ENCODE measurements around the gene INTS14.
A peak's percentile ranks its signal among the peaks of the same experiment; 100 is the strongest.

The INTS14 gene

DNA sequence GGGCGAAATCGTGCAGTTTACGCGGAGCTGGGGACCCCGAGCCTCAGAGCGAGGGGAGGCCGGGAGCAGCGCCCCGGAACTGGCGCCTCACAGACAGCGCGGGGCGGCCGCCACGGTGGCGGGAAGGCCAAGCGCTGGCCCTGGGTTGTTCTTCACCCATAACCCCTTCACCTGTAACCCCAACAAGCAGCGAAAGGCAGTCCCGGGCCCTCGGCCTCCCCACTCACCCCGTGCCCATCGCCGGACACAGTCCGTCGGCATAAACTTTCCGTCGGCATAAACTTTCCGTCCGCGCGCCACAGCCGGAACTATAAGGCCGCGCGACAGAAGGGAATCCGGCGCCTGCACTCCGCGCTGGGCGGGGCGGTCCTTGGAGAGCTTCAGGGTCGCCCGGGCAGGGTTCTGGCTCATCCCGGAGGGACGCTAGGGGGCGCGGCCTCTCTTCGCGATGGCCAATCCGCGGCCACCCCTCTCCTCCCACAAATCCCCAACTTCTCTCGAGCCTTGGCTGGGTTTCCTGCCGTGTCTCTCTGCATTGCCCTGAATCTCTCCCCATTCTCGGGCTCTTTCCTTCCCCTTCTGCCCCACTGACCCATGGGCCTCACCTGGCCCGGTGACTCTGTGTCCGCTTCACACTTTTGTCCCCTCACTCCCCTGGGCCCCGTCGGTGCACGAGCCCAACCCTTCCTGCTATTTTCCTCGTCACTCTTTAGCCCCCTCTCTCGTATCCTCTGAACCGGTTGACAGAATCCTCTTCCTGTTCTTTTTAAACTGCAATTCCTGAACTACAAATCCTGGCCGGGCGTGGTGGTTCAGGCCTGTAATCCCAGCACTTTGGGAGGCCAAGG is at the start of gene INTS14:
TSS of gene INTS14 (minus strand) at position 261 of the 848 bp plus-strand sequence. CDS start 3,751 bp downstream, outside the sequence.
- peak within 1 kb of the TSS; percentile 92 for H3K27ac Mint-ChIP-seq
- no peaks in the 10 kb centered on the region for H3K27me3 Mint-ChIP-seq
- H3K36me3 Mint-ChIP-seq: no peaks in the 10 kb centered on the region
- H3K4me3 Mint-ChIP-seq: peak within 1 kb of the TSS; percentile 92
- H3K4me1 Mint-ChIP-seq: peaks cover 21% of the 10 kb centered on the region
- H3K9me3 Mint-ChIP-seq: no peaks in the 10 kb centered on the region
- peak; percentile 99 for ATAC-seq

DNA sequence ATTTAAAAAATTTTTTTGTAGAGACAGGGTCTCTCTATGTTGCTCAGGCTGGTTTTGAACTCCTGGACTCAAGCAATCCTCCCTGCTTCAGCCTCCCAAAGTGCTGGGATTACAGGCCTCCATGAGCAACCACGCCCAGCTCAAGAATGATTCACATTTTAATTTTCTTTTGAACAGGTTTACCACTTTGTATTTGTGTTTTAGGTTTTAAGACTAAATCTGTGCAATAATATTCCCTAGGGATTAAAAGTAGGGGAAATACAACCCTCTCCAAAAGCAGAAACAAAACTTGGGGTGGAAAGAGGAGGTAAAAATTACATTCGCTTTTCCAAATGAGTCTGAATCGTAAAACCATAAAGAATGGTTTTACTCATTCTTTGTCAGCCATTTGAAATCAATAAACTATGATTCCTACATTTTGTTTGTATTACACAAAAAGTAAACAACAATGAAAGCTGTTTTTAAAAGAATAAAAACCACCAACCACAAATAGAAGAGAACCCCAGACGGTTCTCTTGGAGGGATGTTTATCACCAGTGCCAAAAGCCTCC is 48.6 kb upstream of the INTS14 start:
- H3K36me3 Mint-ChIP-seq: peaks cover 51% of the 10 kb centered on the region
- no peaks in the 10 kb centered on the region for H3K27me3 Mint-ChIP-seq
- H3K9me3 Mint-ChIP-seq: no peaks in the 10 kb centered on the region
- peak overlapping the region; percentile 74 for H3K27ac Mint-ChIP-seq
- no peak overlapping the region for H3K4me3 Mint-ChIP-seq
- H3K4me1 Mint-ChIP-seq: peaks cover 19% of the 10 kb centered on the region
- ATAC-seq: peak; percentile 53

DNA sequence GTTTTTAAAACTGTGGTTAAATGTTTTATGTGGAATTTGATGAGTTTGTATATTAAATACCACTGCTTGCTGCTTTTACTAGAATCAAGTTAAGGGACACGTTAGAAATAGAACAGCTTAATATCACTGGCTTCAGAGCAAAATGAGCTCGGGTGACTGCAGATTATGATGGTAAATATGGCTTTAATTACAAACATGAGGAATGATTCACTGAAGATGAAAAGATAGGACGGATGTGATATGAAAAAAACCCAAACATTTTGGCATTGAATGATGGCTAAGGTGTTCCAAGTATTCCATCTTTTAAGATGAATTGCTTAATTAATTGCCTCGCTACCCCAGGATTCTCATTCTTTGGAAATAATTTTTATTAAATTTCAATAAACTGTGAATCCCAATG is 44.5 kb upstream of the INTS14 start:
- Mint-ChIP-seq H3K4me1 (peaks cover 24% of the 10 kb centered on the region), H3K4me3 (no peak overlapping the region), H3K27ac (no peak overlapping the region), H3K27me3 (no peaks in the 10 kb centered on the region), H3K9me3 (no peaks in the 10 kb centered on the region), H3K36me3 (peaks cover 66% of the 10 kb centered on the region)
- ATAC-seq: no peak

DNA sequence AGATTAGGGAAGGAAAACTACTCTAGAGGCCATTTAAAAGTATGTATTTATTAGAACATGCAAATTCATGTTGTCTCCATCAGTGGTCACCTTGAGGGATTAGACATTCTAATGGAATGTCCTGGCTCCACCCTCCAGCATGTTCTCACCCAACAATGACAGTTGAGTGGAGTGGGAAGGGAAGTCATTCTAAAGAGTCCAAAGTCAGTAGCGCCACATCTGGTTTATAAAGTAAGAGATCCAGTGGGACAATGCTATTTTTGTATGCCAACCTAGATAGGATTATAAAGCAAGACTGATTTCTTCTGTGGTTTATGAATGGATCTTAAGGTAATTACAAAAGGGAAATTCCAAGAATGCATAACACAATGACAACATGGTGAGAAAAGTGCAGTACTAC is 44.1 kb upstream of the INTS14 start:
- H3K27me3 Mint-ChIP-seq: no peaks in the 10 kb centered on the region
- H3K27ac Mint-ChIP-seq: peak overlapping the region; percentile 5
- H3K36me3 Mint-ChIP-seq: peaks cover 66% of the 10 kb centered on the region
- H3K9me3 Mint-ChIP-seq: no peaks in the 10 kb centered on the region
- H3K4me1 Mint-ChIP-seq: peaks cover 25% of the 10 kb centered on the region
- no peak overlapping the region for H3K4me3 Mint-ChIP-seq
- ATAC-seq: no peak

DNA sequence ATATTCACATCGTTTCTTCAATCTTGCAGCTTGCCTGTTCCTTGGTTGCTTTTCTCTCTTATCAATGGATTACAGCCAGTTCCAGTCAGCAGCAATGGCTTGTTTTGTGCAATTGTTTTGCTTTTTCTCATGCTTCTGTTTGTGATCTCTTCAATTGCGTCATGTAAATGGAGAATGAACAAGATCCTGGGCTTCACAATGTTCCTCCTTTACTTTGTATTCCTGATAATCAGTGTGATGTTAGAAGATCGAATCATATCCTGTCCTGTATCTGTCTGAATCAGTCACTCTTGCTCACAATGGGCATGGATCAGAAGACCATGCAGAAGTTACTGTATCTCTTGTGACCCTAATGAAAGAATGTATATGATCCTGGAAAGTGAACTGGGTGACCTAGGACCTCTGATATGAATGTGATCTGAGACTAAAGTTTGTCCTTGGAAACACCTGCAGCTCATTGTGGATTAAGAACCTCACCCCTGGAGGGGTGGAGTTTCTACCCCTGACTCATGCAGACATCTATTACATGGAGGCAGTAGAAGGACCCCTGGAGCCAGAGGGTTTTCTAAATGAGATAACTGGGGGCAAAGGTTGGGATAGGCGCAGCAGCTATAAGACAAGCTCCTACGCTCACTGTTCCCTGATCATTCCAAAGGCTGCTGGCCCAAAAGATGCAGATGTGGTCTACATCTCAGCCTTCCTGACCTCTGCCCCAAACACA is 43.0 kb upstream of the INTS14 start:
- no peaks in the 10 kb centered on the region for H3K27me3 Mint-ChIP-seq

DNA sequence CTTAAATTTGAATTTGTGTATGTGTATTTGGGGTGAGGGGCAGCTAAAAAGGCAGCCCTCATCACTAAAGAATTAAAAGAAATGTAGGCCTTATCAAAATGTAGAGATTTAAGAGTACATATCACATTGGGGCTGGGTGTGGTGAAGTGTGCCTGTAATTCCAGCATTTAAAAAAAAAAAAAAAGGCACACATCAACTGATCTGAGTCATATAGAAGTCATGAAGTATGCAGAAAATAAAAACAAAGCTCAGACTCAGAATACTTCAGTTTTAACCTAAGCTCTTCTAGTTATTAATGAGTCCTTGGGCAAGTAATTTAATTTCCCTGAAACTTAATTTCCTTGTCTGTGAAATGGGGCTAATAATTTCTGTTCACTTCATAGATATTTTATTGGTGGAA is 42.4 kb upstream of the INTS14 start:
- H3K27me3 Mint-ChIP-seq: no peaks in the 10 kb centered on the region
- ATAC-seq: no peak
- peaks cover 60% of the 10 kb centered on the region for H3K36me3 Mint-ChIP-seq
- H3K4me1 Mint-ChIP-seq: peaks cover 24% of the 10 kb centered on the region
- H3K9me3 Mint-ChIP-seq: no peaks in the 10 kb centered on the region
- H3K4me3 Mint-ChIP-seq: no peak overlapping the region
- peak overlapping the region; percentile 22 for H3K27ac Mint-ChIP-seq

More for the DNA sequence above, 43.0 kb upstream of the INTS14 start:
- Mint-ChIP-seq H3K36me3 (peaks cover 65% of the 10 kb centered on the region), H3K4me1 (peaks cover 24% of the 10 kb centered on the region), H3K4me3 (no peak overlapping the region), H3K27ac (peak overlapping the region; percentile 5), H3K9me3 (no peaks in the 10 kb centered on the region)
- ATAC-seq: no peak

DNA sequence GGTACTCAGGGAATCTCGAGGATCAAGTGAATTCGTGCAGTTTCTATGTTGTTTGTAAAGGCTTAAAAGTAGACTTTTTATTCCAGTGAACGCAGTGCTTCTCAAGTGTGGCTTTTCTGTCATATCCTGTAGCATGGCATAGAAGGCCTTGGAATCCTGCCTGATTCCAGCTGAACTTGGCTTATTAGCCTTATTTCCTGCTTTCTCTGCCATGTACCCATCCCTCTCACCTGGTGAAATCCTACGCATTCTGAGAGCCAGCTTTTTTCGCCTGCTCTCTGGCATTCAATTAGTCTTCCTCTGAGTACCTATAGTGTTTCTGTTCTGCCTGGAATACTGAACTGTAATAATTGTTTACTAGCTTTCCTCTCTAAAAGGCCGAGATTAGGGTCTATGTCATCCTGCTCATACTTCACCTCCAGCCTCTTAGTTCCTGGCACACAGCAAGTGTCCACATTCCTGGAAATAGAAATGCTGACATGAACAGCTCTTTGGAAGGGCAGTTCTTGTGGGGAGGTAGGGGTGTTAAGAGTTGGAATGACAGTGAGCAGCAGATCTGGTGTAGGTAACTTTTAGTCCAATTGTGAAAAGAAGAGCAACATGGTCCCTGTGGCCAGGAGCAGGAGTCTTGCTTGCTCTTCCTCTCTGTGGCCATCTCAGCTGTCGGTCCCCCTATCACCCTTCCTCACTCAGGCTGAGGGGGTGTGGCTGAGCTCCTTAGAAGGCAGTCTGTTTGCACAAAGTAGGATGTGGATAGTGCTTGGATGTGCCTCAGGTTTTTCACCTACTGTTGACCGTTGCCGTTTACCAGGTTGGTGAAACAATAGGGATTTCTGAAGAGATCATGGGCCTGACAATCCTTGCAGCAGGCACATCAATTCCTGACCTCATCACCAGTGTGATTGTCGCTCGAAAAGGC is 41.2 kb upstream of the INTS14 start:
- Mint-ChIP-seq H3K27ac (peak overlapping the region; percentile 46), H3K4me1 (peaks cover 24% of the 10 kb centered on the region), H3K4me3 (no peak overlapping the region), H3K36me3 (peaks cover 60% of the 10 kb centered on the region), H3K27me3 (no peaks in the 10 kb centered on the region), H3K9me3 (no peaks in the 10 kb centered on the region)
- no peak for ATAC-seq

DNA sequence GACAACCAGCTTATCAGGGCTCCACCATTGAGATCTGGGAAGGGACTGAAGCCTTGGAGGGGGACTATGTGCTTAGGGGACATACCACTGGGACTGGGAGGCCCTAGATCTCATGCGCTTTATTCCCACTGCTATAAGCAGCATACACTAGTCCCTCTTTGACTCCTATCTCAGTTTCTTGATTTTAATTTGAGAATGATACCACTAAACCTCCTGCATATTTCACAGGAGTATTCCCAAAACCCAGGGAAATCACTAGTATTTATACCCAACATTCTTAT is 40.1 kb upstream of the INTS14 start:
- H3K4me3 Mint-ChIP-seq: no peak overlapping the region
- no peaks in the 10 kb centered on the region for H3K9me3 Mint-ChIP-seq
- peaks cover 55% of the 10 kb centered on the region for H3K36me3 Mint-ChIP-seq
- H3K27ac Mint-ChIP-seq: peak overlapping the region; percentile 36
- H3K4me1 Mint-ChIP-seq: peaks cover 24% of the 10 kb centered on the region
- no peak for ATAC-seq
- no peaks in the 10 kb centered on the region for H3K27me3 Mint-ChIP-seq

DNA sequence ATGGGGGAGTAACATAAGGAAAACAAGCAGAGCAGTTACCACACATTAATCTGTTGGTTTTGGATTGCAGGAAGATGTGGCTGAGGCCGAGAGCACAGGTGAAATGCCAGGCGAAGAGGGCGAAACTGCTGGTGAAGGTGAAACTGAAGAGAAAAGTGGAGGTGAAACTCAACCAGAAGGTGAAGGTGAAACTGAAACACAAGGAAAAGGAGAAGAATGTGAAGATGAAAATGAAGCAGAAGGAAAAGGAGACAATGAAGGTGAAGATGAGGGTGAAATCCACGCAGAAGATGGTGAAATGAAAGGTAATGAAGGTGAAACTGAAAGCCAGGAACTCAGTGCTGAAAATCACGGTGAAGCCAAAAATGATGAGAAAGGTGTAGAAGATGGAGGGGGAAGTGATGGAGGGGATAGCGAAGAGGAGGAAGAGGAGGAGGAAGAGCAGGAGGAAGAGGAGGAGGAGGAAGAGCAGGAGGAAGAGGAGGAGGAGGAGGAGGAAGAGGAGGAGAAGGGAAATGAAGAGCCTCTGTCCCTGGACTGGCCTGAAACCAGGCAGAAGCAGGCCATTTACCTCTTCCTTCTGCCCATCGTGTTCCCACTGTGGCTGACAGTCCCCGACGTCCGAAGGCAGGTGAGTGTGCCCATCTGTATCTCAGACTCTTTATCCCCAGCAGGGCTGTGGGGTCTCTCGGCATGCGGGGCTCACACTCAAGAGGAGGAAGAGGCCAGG is 39.5 kb upstream of the INTS14 start:
- H3K27ac Mint-ChIP-seq: peak overlapping the region; percentile 36
- ATAC-seq: no peak
- H3K9me3 Mint-ChIP-seq: no peaks in the 10 kb centered on the region
- H3K27me3 Mint-ChIP-seq: no peaks in the 10 kb centered on the region
- H3K4me3 Mint-ChIP-seq: peak overlapping the region; percentile 14
- peaks cover 50% of the 10 kb centered on the region for H3K36me3 Mint-ChIP-seq
- peaks cover 24% of the 10 kb centered on the region for H3K4me1 Mint-ChIP-seq

DNA sequence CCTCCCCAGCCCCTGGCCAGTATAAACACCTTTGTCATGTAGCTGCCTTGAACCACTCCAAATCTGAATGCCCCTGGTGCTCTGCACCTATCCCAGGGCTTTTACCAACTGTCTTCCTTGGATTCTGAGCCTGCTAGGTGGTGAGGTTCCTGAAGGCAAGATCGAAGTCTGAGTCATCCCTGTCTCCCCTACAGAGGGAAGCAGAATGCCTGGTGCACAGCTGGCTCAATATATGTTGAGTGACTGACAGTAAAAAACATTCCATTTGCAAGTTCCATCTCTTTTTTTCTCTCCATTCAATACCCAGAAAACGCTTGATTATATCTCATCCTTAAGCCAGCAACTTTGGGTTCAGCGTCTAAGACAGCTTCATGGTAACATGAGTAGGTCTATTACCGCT is 35.6 kb upstream of the INTS14 start:
- Mint-ChIP-seq H3K27ac (no peak overlapping the region), H3K4me3 (no peak overlapping the region), H3K4me1 (peaks cover 17% of the 10 kb centered on the region), H3K27me3 (no peaks in the 10 kb centered on the region), H3K9me3 (no peaks in the 10 kb centered on the region), H3K36me3 (peaks cover 10% of the 10 kb centered on the region)
- no peak for ATAC-seq

DNA sequence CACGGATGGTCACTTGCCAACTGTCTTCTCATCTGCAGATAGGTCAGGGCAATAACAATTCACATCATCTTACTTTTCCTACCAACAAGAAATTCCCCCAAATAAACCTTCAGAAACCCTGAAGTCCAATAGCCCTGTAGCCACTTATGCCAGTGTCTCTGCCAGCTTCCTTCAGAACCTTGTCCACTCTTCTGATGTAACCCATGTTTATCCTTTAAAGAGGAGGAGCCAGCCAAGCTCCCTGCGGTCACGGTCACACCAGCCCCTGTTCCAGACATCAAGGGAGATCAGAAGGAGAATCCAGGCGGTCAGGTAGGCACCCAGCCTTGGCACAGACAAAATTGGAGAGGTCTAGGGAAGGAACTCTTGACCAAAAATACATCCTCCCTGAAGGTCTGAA is 34.5 kb upstream of the INTS14 start:
- Mint-ChIP-seq H3K4me1 (peaks cover 6% of the 10 kb centered on the region), H3K27ac (no peak overlapping the region), H3K9me3 (no peaks in the 10 kb centered on the region), H3K4me3 (no peak overlapping the region), H3K27me3 (no peaks in the 10 kb centered on the region), H3K36me3 (peaks cover 5% of the 10 kb centered on the region)
- ATAC-seq: no peak

DNA sequence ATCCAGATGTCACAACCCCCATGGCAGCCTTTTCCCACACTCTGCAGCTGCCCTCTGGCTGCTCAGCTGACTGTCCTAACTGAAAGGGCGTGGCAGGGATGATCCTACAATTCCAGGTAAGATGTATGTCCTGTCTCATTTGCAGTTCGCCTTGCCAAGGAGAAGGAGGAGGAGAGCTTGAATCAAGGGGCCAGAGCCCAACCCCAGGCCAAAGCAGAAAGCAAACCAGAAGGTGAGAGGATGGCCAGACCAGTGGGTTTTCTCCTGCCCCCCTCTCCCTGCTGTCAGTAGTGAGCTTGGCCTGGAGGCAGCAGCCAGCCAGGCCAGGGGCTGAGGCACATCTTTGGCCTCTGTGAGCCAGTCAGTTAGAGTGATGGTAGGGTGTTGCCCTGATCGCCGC is 33.4 kb upstream of the INTS14 start:
- no peaks in the 10 kb centered on the region for H3K9me3 Mint-ChIP-seq
- H3K27ac Mint-ChIP-seq: no peak overlapping the region
- H3K36me3 Mint-ChIP-seq: no peaks in the 10 kb centered on the region
- H3K4me3 Mint-ChIP-seq: no peak overlapping the region
- no peak for ATAC-seq
- no peaks in the 10 kb centered on the region for H3K4me1 Mint-ChIP-seq
- no peaks in the 10 kb centered on the region for H3K27me3 Mint-ChIP-seq

DNA sequence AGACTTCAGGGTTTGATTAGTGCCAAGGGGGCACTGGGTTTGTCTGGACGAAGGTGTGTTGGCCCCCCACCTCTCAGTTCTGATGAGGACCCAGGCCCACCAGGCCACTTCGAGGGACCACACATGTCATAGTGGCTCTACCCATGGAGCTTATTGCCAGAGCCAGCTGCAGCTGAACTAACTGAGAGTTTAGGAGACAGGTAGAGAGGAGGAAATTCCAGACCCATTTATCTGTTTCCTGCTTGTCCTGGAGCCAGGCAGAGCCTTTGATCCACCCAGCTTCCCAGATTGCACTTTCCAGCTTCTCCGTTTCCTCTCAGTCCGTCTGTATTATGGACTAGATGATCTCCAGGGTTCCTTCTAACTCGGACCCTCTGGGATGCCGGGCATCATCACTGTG is 31.7 kb upstream of the INTS14 start:
- ATAC-seq: no peak
- Mint-ChIP-seq H3K4me3 (no peak overlapping the region), H3K36me3 (no peaks in the 10 kb centered on the region), H3K27ac (no peak overlapping the region), H3K9me3 (no peaks in the 10 kb centered on the region), H3K4me1 (peaks cover 7% of the 10 kb centered on the region), H3K27me3 (no peaks in the 10 kb centered on the region)

DNA sequence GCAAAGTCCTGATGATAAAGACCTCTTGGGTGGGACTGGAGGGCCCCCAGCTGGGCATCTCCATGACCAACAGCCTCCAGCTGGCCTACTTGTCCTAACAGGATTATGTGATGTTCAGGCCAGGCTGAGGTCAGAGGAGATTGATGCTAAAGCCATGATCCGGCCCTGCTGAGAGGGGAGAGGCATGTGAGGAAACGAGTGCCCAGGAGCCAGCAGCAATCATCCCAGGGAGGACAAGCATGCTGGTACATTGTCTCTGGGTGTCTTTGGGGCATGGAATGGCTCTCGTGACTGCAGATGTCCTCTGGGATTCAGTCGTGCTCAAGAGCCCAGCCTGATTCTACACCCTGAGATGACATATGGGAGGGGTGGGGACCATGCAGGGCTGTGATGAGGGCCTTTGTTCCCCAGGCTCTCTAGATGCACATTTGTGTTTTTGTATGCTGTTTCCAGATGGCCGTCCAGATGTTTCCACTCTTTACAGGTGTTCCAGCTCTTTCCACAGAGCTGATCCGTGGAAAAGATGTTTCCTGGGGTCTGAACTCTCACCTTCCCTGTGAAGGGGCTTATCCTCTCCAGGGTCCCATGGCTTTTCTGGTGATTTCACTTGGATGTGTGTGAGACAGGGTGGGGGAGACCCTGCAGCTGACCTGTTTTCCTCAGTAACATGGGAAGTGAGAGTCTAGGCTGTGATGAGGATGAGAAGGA is 31.0 kb upstream of the INTS14 start:
- H3K4me3 Mint-ChIP-seq: no peak overlapping the region
- no peak overlapping the region for H3K27ac Mint-ChIP-seq
- no peaks in the 10 kb centered on the region for H3K27me3 Mint-ChIP-seq
- H3K9me3 Mint-ChIP-seq: no peaks in the 10 kb centered on the region
- ATAC-seq: no peak
- H3K36me3 Mint-ChIP-seq: no peaks in the 10 kb centered on the region
- H3K4me1 Mint-ChIP-seq: peaks cover 7% of the 10 kb centered on the region

Data from stimulated activated memory B cell treated with anti-CD40 and anti-IgM and Interleukin-4, amounts not matched to agents 10 μg/mL and 1 μg/mL and 100 μg/mL, for 72 hours (primary cell).